Cardiac muscle cell (in vitro differentiated cells and primary cell): Measurements from ENCODE around the gene ZDHHC11. TPM values are rescaled to one million over a fixed set of nuclear protein-coding genes. Genes with fewer than 3 reads are reported as not detected.
"Not testable (repeated sequence)": the region's sequence is repeated elsewhere in the genome, so short reads cannot be mapped to it uniquely, and the experiment has no call there.

Experiments
- DNase-seq, 2 donors: peaks; one replicate each; pipeline versions ENCODE4 v3.0.0 to v3.0.0-alpha.2; 2010 to 2017; ENCODE audit warnings: low read depth in 1 of 2, low spot score in 1 of 2
- H3K27ac ChIP-seq: fragments of 200-600 bp; sonication (generic); 2 replicates; pipeline ENCODE4 v1.5.1; 2016
- H3K27me3 ChIP-seq: fragments of 200-600 bp; sonication (generic); 2 replicates; pipeline ENCODE4 v1.6.0; 2016; ENCODE audit warnings: control low read depth
- H3K36me3 ChIP-seq: fragments of 200-600 bp; sonication (generic); 2 replicates; pipeline ENCODE4 v1.5.1; 2016; ENCODE audit warnings: control low read depth
- H3K4me1 ChIP-seq: fragments of 200-600 bp; sonication (generic); 2 replicates; pipeline ENCODE4 v1.8.1; 2017; ENCODE audit warnings: low read depth, mild to moderate bottlenecking, mixed run types
- H3K4me3 ChIP-seq: fragments of 200-600 bp; sonication (generic); 2 replicates; pipeline ENCODE4 v1.5.1; 2016; ENCODE audit warnings: mild to moderate bottlenecking
- H3K9me3 ChIP-seq: fragments of 200-600 bp; sonication (generic); 2 replicates; pipeline ENCODE4 v1.5.1; 2017; ENCODE audit warnings: low read depth, mild to moderate bottlenecking, control low read depth
- polyA plus RNA-seq: library from polyadenylated mRNA; unstranded; fragments of >200 nt; fragmentation: Nextera tagmentation; extraction: Ambion mirVana; gene quantifications from 2 replicates; pipeline ENCODE4 v1.2.1, GENCODE V29; 2016
- total RNA-seq: library from RNA; depleted of rRNA; stranded (reverse); fragments of >200 nt; gene quantifications from 2 replicates; pipeline ENCODE4 v1.2.3, GENCODE V29; 2016
- TF ChIP-seq, protein P1 (sequence below): IDR thresholded peaks from 2 replicates; pipeline ENCODE4 v1.5.1; 2012; ENCODE audit warnings: low read depth, mild to moderate bottlenecking, low read length

The ZDHHC11 gene
- total and polyA plus RNA-seq, 2 experiments from 2014 or later: 12.4 TPM

DNA sequence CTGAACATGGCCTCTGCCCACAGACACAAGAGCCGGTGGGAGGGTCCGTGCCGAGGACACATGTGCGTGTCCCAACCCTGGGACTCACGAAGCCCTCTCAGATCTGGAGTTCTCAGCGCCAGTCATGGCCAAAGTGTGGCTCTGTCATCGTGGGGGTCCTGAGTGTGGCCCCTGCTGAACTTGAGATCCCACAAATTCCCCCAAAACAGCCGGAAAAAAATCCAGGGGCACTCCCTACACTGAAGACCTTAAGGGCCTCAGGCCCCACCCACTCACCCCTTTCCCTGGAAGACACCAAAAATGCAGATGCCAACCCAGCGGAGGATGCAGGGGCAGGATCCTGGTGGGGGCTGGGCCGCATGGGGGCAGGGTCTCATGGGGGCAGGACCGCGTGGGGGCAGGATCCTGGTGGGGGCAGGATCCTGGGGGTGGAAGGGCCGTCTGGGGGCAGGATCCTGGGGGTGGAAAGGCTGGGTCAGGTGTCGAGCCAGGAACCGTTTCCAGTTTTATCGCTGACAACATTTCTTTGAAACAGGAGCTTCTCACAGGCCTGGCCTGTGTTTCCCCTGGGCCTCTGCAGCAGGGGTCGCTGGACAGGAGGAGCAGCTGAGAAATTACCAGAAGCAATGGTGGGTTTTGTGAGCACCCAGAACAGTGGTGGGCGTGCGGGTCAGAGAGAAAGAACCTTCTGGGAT lies 79.6 kb downstream of the ZDHHC11 start:
- not testable (repeated sequence) for H3K4me3 ChIP-seq, H3K36me3 ChIP-seq, DNase-seq, H3K27ac ChIP-seq, H3K9me3 ChIP-seq, H3K27me3 ChIP-seq, H3K4me1 ChIP-seq

DNA sequence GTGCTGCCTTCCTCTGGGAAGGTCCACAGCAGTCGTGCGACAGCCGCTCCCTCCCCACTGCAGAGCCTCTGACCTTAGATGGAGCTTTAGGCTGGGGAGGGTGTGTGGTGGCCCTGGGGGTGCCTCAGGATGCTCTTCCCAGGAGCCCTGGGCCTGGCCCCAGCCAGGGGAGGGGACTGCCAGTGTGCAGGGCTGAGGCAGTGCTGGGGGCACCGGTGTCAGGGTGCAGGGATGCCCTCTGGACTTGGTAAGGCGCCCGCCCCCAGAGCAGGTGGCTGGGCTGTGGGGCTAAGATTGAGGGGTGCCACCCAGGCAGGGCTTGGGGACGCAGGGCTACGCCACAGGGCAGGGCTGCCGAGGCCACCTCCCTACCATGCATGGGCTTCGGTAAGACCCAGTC lies 80.2 kb downstream of the ZDHHC11 start:
- not testable (repeated sequence) for H3K27me3 ChIP-seq, H3K4me1 ChIP-seq, H3K4me3 ChIP-seq, H3K9me3 ChIP-seq, DNase-seq, H3K36me3 ChIP-seq, H3K27ac ChIP-seq

DNA sequence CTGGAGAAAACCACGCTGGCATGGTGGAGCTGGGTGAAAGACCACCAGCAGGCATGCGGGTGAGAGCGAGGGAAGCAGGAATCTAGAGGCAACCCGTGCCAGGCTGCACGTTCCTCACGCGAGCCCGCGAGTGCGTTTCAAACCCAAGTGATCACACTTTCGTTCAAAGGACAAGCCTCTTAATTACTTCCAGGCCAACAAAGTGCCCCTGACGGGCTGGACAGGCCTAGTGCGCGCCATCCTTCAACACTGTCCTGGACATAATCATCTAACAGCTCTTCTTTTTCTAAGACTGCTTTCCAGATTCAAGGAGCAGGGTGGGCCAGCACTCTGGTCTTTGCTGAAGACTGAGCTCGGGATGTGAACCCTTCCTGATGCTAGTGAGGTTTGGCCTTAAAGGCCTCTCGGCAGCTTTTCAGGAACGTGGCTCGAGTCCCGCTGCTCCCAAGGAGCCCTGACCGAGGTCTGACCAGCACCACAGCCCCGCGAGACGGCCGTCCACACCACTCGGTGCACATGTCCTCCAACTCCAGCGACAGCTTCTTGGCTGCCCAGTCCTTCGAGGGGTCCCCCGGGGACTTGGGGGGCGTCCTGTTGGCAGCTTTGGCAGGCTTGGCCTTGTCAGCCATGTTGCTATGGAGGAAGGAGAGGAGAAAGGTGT lies 81.2 kb downstream of the ZDHHC11 start:
- H3K36me3 ChIP-seq, DNase-seq, H3K27me3 ChIP-seq, H3K9me3 ChIP-seq, H3K27ac ChIP-seq, H3K4me1 ChIP-seq, H3K4me3 ChIP-seq: not testable (repeated sequence)

DNA sequence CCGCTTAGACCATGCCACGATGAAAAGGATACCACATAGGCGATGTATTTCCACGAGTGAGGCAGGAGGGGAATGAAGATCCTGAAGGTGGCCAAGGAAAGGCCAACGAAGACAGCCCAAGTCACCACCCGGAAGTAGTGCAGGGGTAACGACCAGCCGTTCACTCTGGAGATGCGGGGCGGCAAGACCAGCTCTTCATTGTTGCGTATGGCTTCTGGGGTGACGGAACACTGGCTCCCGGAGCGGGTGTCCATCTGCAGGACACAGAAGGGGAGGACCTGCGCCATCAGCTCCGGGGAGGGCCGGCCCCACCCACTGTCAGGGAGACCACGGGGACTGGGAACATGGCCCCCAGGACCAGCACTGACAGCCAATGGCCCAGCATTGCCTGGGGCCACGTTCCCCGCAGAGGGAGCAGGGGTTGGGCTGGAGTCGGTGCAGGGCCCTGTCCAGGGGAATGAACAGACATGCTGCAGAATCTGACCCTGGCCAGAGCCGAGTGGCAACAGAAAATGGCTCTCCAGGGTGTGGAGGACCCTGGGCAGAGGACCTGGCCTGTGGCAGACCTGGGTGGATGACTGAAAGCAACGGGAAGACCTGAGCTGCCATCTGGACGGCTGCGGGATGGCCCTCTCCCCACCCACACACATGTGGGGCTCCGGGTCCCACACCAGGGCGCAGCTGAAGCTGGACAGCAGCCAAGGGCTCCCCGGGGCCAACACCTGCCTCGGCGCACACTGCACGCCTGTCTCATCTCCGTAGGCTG lies 83.9 kb downstream of the ZDHHC11 start:
- Histone ChIP-seq H3K4me1 (no peaks in the 10 kb centered on the region), H3K27ac (no peak overlapping the region), H3K9me3 (no peaks in the 10 kb centered on the region), H3K27me3 (no peaks in the 10 kb centered on the region), H3K4me3 (no peak overlapping the region), H3K36me3 (no peaks in the 10 kb centered on the region)
- TF ChIP-seq, protein P1, sequence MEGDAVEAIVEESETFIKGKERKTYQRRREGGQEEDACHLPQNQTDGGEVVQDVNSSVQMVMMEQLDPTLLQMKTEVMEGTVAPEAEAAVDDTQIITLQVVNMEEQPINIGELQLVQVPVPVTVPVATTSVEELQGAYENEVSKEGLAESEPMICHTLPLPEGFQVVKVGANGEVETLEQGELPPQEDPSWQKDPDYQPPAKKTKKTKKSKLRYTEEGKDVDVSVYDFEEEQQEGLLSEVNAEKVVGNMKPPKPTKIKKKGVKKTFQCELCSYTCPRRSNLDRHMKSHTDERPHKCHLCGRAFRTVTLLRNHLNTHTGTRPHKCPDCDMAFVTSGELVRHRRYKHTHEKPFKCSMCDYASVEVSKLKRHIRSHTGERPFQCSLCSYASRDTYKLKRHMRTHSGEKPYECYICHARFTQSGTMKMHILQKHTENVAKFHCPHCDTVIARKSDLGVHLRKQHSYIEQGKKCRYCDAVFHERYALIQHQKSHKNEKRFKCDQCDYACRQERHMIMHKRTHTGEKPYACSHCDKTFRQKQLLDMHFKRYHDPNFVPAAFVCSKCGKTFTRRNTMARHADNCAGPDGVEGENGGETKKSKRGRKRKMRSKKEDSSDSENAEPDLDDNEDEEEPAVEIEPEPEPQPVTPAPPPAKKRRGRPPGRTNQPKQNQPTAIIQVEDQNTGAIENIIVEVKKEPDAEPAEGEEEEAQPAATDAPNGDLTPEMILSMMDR: no peak
- DNase-seq: no peak

DNA sequence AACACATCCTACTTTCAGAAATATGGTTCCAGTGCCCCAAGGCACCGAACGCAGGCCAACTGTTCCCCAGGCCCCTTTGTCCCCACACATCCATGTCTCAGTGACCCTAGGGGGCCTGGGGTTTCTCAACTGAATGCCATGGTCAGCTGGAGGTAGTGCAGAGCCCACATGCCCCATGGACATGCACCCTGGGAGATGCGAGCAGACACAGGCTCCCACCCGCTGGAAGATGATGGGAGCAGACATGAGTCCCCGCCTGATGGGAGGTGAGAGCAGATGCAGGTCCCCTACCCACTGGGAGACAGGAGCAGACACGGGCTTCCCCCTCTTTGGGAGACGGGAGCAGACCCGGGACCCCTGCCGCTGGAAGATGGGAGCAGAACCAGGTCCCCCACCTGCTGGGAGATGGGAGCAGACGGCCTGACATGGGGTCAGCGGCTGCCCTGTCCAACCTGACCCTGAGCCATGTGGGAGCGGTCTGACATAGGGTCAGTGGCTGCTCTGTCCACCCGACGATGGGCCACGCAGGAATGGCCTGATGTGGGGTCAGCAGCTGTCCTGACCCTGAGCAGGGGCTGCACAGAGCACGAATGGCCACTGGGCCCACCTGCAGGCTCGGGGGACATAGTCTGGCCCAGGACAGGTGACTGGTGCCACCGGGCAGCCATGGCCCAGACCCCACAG lies 84.7 kb downstream of the ZDHHC11 start:
- TF ChIP-seq, protein P1: no peak
- no peak overlapping the region for H3K27ac ChIP-seq
- no peaks in the 10 kb centered on the region for H3K36me3 ChIP-seq
- H3K4me1 ChIP-seq: no peaks in the 10 kb centered on the region
- DNase-seq: no peak
- no peaks in the 10 kb centered on the region for H3K27me3 ChIP-seq
- no peak overlapping the region for H3K4me3 ChIP-seq
- no peaks in the 10 kb centered on the region for H3K9me3 ChIP-seq

DNA sequence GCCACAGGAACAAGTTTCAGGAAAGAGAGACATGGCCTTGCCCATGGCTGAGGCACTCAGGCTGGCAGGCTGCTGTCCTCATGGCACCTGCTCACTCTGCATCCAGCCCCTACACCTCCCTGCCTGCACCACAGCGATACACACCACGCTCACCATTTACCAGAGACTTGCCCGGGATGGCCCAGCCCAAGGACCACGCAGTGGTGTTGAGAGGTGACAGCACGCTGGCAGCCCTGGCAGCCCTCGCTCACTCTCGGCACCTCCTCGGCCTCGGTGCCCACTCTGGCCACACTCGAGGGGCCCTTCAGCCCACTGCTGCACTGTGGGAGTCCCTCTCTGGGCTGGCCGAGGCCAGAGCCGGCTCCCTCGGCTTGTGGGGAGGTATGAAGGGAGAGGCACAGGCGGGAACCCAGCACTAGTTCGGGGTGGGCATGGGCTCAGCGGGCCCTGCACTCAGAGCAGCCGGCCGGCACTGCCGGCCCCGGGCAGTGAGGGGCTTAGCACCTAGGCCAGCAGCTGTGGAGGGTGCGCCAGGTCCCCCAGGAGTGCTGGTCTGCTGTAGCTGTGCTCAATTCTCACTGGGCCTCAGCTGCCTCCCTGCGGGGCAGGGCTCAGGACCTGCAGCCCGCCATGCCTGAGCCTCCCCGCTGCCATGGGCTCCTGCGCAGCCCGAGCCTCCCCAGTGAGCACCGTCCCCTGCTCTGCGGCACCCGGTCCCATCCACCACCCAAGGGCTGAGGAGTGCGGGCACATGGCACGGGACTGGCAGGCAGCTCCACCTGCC lies 86.6 kb downstream of the ZDHHC11 start:
- Histone ChIP-seq H3K4me1 (no peaks in the 10 kb centered on the region), H3K27ac (no peak overlapping the region), H3K9me3 (no peaks in the 10 kb centered on the region), H3K27me3 (no peaks in the 10 kb centered on the region), H3K4me3 (no peak overlapping the region), H3K36me3 (no peaks in the 10 kb centered on the region)
- TF ChIP-seq, protein P1: no peak
- no peak for DNase-seq
